HFFc6 (cell line): Measurements from ENCODE around the gene ISM2. TPM values are rescaled to one million over a fixed set of nuclear protein-coding genes. Genes with fewer than 3 reads are reported as not detected.

Experiments used
- DNase-seq: peaks from one replicate; pipeline ENCODE4 v3.0.0-alpha.2; 2018
- H3K27ac Mint-ChIP-seq: 2 replicates; pipeline ENCODE4 v1.8.0; 2020; ENCODE audit warnings: mild to moderate bottlenecking, mixed read lengths
- H3K27me3 Mint-ChIP-seq: 2 replicates; pipeline ENCODE4 v1.8.0; 2021; ENCODE audit warnings: mild to moderate bottlenecking, moderate library complexity, mixed read lengths; ENCODE audit not compliant: insufficient read depth
- H3K36me3 Mint-ChIP-seq: 2 replicates; pipeline ENCODE4 v1.8.0; 2021; ENCODE audit warnings: low read depth, mixed read lengths
- H3K4me1 Mint-ChIP-seq: 2 replicates; pipeline ENCODE4 v1.8.0; 2020; ENCODE audit warnings: low read depth, mixed read lengths
- H3K4me3 Mint-ChIP-seq: 2 replicates; pipeline ENCODE4 v1.8.0; 2020; ENCODE audit warnings: mild to moderate bottlenecking, moderate library complexity, mixed read lengths
- H3K9me3 Mint-ChIP-seq: 2 replicates; pipeline ENCODE4 v1.8.0; 2020; ENCODE audit warnings: mild to moderate bottlenecking, mixed read lengths
- CTCF ChIP-seq: fragments of 200-600 bp; sonication (generic); IDR thresholded peaks from 2 replicates; pipeline ENCODE4 v1.5.0; 2021; ENCODE audit warnings: antibody characterized with exemption, mild to moderate bottlenecking
- total RNA-seq, 6 experiments: library from RNA; stranded (reverse); fragmentation: NEBNext Ultra II Directional; extraction: Animal tissue kit (Norgen Biotek cat#: 25700); gene quantifications; 2 replicates in 1 of 6; 3 replicates in 5 of 6; pipeline ENCODE4 v1.2.3, GENCODE V29; 2021

The ISM2 gene
- total RNA-seq, 6 experiments from 2014 or later: 0.10 TPM; not detected in 5

DNA sequence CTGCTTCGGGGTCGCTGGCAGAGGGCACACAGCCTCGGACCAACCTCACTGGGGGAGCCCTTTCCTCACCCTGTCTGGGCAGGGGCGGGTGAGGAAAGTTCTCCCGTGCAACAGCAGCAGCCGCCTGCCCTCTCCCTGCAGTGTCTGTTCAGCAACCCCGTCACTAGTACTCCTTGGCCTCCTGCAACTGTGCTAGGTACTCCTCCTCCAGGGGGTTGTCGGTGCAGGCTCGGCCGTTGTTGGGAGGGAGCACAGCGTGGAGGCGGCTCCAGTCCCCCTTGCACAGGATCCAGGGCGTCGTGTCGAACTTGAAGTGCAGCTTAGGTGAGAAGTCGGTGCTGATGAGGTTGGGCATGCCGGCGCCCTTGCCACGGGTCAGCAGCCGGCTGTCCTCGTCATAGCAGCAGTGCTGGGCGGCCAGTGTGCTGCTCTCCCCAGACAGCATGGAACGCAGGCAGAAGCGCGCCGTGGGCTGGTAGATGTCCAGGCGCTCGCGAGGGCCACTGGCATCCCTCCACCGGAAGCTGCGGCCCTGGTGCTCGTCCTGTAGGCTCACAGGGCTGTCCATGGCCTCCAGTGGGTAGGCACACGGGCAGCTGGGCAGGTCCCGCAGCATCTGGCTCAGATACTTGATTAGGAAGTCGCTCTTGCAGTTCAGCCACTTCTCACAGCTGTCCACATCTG lies 23.0 kb downstream of the ISM2 start:
- no peak overlapping the region for H3K4me3 Mint-ChIP-seq
- no peak for DNase-seq
- peaks cover 22% of the 10 kb centered on the region for H3K27me3 Mint-ChIP-seq
- H3K4me1 Mint-ChIP-seq: no peaks in the 10 kb centered on the region
- TF ChIP-seq CTCF: no peak
- no peaks in the 10 kb centered on the region for H3K9me3 Mint-ChIP-seq
- H3K27ac Mint-ChIP-seq: no peak overlapping the region
- no peaks in the 10 kb centered on the region for H3K36me3 Mint-ChIP-seq

DNA sequence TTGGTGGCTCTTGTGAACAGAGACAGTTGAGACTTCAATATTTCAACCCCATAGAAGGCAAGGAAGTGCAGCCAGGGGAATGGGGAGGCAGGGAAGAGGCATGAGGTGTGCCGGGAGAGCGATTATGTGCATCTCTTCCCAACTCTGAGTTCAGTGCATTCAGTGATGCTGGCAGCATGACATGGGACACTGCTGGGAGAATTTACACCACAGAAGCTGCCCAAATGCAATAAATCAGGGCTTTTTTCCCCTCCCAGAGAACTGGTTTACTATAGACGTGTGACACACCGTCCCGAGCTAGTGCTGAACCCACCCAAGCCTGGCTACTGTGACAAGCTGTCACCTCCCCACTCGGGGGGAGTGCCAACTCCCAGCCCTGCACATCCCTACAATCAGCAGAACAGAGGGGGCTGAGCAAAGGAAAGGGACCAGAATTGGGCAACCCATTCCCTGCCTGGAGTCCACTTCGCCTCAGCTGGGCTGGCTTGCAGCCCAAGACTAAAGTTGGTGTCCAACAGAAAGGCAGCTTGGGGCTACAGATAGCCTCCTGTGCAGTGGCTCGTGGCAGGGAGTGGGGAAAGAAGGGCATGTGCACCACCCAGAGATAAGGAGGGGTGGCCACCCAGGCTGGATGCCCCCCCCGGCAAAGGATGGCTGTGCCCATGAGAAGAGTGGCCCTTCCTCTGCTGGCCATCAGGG lies 24.0 kb downstream of the ISM2 start:
- Mint-ChIP-seq H3K36me3 (peaks cover under 1% of the 10 kb centered on the region; the same call in 1 of the 2 replicates), H3K27ac (no peak overlapping the region), H3K4me1 (no peaks in the 10 kb centered on the region), H3K9me3 (no peaks in the 10 kb centered on the region), H3K4me3 (no peak overlapping the region), H3K27me3 (peaks cover 22% of the 10 kb centered on the region)
- no peak for DNase-seq
- TF ChIP-seq CTCF: no peak

- DNase-seq: no peak
- no peaks in the 10 kb centered on the region for H3K4me1 Mint-ChIP-seq
- H3K4me3 Mint-ChIP-seq: no peak overlapping the region
- H3K27ac Mint-ChIP-seq: no peak overlapping the region
- no peak for TF ChIP-seq CTCF
- H3K9me3 Mint-ChIP-seq: no peaks in the 10 kb centered on the region
- H3K36me3 Mint-ChIP-seq: peaks cover 8% of the 10 kb centered on the region
- H3K27me3 Mint-ChIP-seq: peaks cover 22% of the 10 kb centered on the region
Observed at GRCh38 chr14:77473921-77474320, 24.7 kb downstream of the ISM2 start.

DNA sequence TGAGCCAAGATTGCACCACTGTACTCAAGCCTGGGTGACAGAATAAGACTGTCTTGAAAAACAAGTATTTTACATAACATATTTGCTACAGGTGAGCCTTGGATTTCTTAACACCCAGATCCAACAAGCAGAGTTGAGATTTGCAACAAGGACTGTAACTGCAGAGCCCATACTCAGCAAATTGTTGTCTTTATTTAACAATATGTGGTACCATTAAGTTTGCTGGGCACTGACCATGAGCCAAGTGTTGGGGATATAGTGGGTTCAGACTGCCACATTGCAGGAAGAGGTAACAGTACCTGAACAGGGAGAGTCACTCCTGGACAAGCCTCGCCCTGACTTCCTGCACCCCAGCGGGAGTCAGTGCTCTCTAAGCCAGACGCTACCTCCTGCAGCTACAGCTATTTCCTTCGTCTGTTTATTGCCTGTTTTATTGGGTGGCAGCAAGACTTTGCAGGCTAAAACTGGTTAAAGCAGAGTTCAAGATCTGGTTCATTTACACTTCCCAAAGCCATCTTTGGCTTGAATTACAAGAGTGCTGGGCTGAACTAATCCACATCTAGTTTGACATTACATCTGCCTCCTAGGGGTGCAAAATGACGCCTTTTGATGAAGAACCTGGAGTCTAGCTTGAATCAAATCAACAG lies 28.3 kb downstream of the ISM2 start:
- H3K4me3 Mint-ChIP-seq: no peak overlapping the region
- H3K9me3 Mint-ChIP-seq: no peaks in the 10 kb centered on the region
- no peak for TF ChIP-seq CTCF
- H3K4me1 Mint-ChIP-seq: no peaks in the 10 kb centered on the region
- DNase-seq: no peak
- peaks cover 27% of the 10 kb centered on the region for H3K36me3 Mint-ChIP-seq
- H3K27me3 Mint-ChIP-seq: peaks cover 10% of the 10 kb centered on the region
- no peak overlapping the region for H3K27ac Mint-ChIP-seq

- Mint-ChIP-seq H3K27ac (no peak overlapping the region), H3K4me3 (no peak overlapping the region), H3K27me3 (peaks cover 6% of the 10 kb centered on the region; the same call in 1 of the 2 replicates), H3K4me1 (no peaks in the 10 kb centered on the region), H3K9me3 (no peaks in the 10 kb centered on the region), H3K36me3 (peaks cover 27% of the 10 kb centered on the region)
- DNase-seq: no peak
- TF ChIP-seq CTCF: no peak
Observed at GRCh38 chr14:77469539-77469938, 29.1 kb downstream of the ISM2 start.
